Lower lobe of right lung (tissue), 2 donors: Measurements from ENCODE around the gene WNT9B. TPM values are rescaled to one million over a fixed set of nuclear protein-coding genes. Genes with fewer than 3 reads are reported as not detected.

Experiments
- ATAC-seq, 2 donors: fragments of 200-7000 bp; cut with Tn5 transposase; one replicate each; pipeline ENCODE4 v1.9.1; 2020 to 2022; ENCODE audit warnings: mild to moderate bottlenecking in 2 of 2, moderate library complexity in 2 of 2
- DNase-seq: peaks from one replicate; pipeline ENCODE4 v3.0.0-alpha.2; 2020
- H3K27ac ChIP-seq: fragments of 200-600 bp; one replicate; pipeline ENCODE4 v1.8.0; 2022
- H3K27me3 ChIP-seq: fragments of 200-600 bp; one replicate; pipeline ENCODE4 v1.8.0; 2022; ENCODE audit warnings: low read depth
- H3K36me3 ChIP-seq: fragments of 200-600 bp; one replicate; pipeline ENCODE4 v1.8.0; 2022; ENCODE audit warnings: mild to moderate bottlenecking
- H3K4me1 ChIP-seq: fragments of 200-600 bp; one replicate; pipeline ENCODE4 v1.8.0; 2022
- H3K4me3 ChIP-seq: fragments of 200-600 bp; one replicate; pipeline ENCODE4 v1.8.0; 2022; ENCODE audit warnings: mild to moderate bottlenecking
- H3K9me3 ChIP-seq: fragments of 200-600 bp; one replicate; pipeline ENCODE4 v1.8.0; 2022
- CTCF ChIP-seq: fragments of 200-600 bp; IDR thresholded peaks from one replicate; pipeline ENCODE4 v1.8.0; 2022; ENCODE audit warnings: antibody characterized with exemption, mild to moderate bottlenecking
- intact Hi-C: fragments of 100-400 bp; cut with DNase I; formaldehyde crosslinking; loops from one replicate; pipeline ENCODE4 v1.11.0; 2022
- total RNA-seq: library from RNA; stranded (reverse); fragmentation: NEBNext Ultra II Directional; extraction: Animal tissue kit (Norgen Biotek cat#: 25700); gene quantifications from one replicate; pipeline ENCODE4 v1.2.1, GENCODE V29; 2021
- donor health status: DM: no; HTN: yes; CAD: no; lungs with severe emphysema.

Gene WNT9B
- total RNA-seq, 1 donor from 2014 or later, result 0.80 TPM

DNA sequence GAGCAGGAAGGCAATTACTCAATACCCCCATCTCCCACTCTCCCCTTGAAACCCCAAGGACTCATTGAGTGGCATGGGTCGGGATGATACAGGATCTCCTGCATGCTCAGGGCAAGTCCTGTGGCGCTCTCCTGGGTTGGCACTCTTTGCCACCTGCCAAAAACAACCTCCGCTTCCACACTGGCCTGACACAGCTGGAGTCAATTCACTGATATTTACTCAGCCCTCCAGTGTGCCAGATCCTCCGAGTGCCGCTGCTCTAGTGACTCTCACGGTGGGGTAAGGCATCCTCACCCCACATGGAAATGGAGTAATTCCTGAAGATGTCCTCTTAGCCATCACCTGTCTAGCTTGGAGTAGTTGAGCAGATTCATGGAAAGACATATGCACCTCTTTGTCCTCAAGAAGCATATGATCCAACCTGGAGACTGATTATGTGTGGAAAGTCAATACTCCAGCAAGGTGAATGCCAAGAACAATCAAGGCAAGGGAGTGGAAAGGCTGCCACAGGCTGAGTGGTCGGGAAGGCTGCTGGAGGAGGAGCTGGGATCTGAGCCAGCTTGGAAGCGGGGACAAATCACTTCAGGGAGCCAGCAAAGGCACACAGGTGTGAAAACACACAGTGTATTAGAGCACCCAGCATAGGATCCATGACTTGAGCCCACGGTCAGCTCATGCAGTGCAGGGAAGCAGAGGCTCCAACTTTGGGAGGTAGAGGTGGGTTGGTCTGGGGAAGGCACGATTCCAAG, 59.0 kb downstream of the WNT9B start:
- H3K4me1 ChIP-seq, result no peaks in the 10 kb centered on the region
- no peak for DNase-seq
- H3K36me3 ChIP-seq, result no peaks in the 10 kb centered on the region
- ATAC-seq, result no peak
- TF ChIP-seq CTCF, result no peak
- no peak overlapping the region for H3K27ac ChIP-seq
- intact Hi-C loops, result no loop called here
- H3K4me3 ChIP-seq, result no peak overlapping the region
- no peaks in the 10 kb centered on the region for H3K27me3 ChIP-seq
- H3K9me3 ChIP-seq, result no peaks in the 10 kb centered on the region

GRCh38 chr17:46911311-46911710, 59.9 kb downstream of the WNT9B start:
- H3K4me1 ChIP-seq, result no peaks in the 10 kb centered on the region
- H3K27me3 ChIP-seq, result no peaks in the 10 kb centered on the region
- TF ChIP-seq CTCF, result no peak
- intact Hi-C loops, result no loop called here
- DNase-seq (no peak), ATAC-seq (no peak)
- no peak overlapping the region for H3K4me3 ChIP-seq
- H3K36me3 ChIP-seq, result no peaks in the 10 kb centered on the region
- no peak overlapping the region for H3K27ac ChIP-seq
- no peaks in the 10 kb centered on the region for H3K9me3 ChIP-seq

DNA sequence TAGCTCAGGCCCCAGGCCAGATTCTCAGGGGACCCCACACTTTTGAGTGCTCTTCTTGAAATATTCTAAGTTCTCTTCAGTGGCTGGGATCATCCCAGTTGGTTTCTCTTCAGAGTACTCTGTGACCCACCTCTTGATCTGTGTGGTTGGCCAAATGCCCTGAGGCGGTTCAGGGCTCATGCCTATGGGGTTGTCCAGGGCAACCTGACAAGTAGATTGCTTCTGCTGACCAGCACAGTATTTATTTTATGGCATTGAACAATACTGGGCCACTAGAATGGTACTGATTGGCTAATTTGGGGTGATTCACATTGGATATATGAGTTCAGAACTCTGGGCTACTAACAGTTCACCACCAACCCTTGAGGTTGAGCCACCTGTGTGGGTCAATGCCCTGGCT, 64.2 kb downstream of the WNT9B start:
- H3K27me3 ChIP-seq, result no peaks in the 10 kb centered on the region
- H3K27ac ChIP-seq, result no peak overlapping the region
- DNase-seq (no peak), ATAC-seq (no peak)
- H3K9me3 ChIP-seq, result no peaks in the 10 kb centered on the region
- no peak overlapping the region for H3K4me3 ChIP-seq
- no peaks in the 10 kb centered on the region for H3K4me1 ChIP-seq
- H3K36me3 ChIP-seq, result no peaks in the 10 kb centered on the region
- intact Hi-C loops, result no loop called here
- no peak for TF ChIP-seq CTCF

- Histone ChIP-seq H3K4me3 (no peak overlapping the region), H3K27ac (no peak overlapping the region), H3K27me3 (no peaks in the 10 kb centered on the region), H3K36me3 (no peaks in the 10 kb centered on the region), H3K4me1 (no peaks in the 10 kb centered on the region), H3K9me3 (no peaks in the 10 kb centered on the region)
- TF ChIP-seq CTCF, result no peak
- DNase-seq (no peak), ATAC-seq (no peak)
- intact Hi-C loops, result no loop called here
Measured at GRCh38 chr17:46916211-46916610, 64.8 kb downstream of the WNT9B start.

DNA sequence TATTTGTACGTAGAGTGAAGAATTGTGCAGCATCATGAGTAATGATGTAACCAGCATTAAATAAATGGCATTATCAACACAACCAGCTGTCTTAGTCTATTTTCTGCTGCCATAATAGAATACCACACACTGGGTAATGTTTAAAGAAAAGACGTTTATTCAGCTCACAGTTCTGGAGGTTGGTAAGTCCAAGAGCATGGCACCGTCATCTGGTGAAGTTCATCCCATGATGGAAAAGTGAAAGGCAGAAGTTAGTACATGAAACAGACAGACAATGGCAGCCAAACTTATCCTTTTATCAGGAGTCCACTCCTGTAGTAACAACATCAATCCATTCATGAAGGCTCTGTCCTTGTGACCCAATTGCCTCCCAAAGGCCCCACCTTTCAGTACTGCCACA, 65.2 kb downstream of the WNT9B start:
- no peak overlapping the region for H3K4me3 ChIP-seq
- no peak overlapping the region for H3K27ac ChIP-seq
- DNase-seq, result no peak
- TF ChIP-seq CTCF, result no peak
- H3K36me3 ChIP-seq, result no peaks in the 10 kb centered on the region
- H3K9me3 ChIP-seq, result no peaks in the 10 kb centered on the region
- H3K4me1 ChIP-seq, result no peaks in the 10 kb centered on the region
- ATAC-seq, result no peak
- H3K27me3 ChIP-seq, result no peaks in the 10 kb centered on the region
- intact Hi-C loops, result no loop called here
